Choroid plexus epithelial cell (primary cell): ENCODE data around the gene PRXL2B.

ENCODE experiments used
- DNase-seq: peaks from one replicate; pipeline ENCODE4 v3.0.0-alpha.2; 2010; ENCODE audit warnings: low read depth
- H3K4me3 ChIP-seq: 2 replicates; pipeline ENCODE4 v1.5.1; 2011; ENCODE audit warnings: low read depth, mild to moderate bottlenecking, control low read depth, low read length, moderate library complexity
- CTCF ChIP-seq: conservative IDR thresholded peaks from 2 replicates; pipeline ENCODE4 v1.5.1; 2011; ENCODE audit warnings: low read depth, mild to moderate bottlenecking, control low read depth, inconsistent platforms, low read length, moderate library complexity

Gene PRXL2B

GRCh38 chr1:2591581-2592261 is 5.1 kb downstream of the PRXL2B start:
- no peak for TF ChIP-seq CTCF
- DNase-seq: no peak
- no peak overlapping the region for H3K4me3 ChIP-seq

DNA sequence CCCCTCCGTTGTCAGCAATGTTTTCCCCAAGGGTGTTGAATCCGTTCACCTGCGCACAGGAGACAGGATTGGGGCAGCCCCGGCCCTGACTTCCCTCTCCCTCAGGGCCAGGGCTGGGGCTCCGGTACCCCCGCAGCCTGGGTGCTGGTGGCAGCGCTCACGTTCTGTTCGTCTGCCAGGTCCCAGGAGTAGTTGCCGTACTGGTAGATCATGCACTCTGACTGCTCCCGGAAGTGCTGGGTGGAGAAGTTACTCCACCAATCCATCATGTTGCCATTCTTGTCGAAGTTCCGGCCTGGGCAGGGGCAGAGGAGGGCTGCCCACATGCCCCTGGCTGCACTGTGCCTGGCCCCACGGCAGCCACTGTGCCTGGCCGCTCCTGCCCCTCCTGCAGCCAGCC is 6.1 kb downstream of the PRXL2B start:
- no peak for DNase-seq
- TF ChIP-seq CTCF: no peak
- no peak overlapping the region for H3K4me3 ChIP-seq

- no peak for DNase-seq
- no peak overlapping the region for H3K4me3 ChIP-seq
- no peak for TF ChIP-seq CTCF
Observed at GRCh38 chr1:2593251-2593878, 6.8 kb downstream of the PRXL2B start.

DNA sequence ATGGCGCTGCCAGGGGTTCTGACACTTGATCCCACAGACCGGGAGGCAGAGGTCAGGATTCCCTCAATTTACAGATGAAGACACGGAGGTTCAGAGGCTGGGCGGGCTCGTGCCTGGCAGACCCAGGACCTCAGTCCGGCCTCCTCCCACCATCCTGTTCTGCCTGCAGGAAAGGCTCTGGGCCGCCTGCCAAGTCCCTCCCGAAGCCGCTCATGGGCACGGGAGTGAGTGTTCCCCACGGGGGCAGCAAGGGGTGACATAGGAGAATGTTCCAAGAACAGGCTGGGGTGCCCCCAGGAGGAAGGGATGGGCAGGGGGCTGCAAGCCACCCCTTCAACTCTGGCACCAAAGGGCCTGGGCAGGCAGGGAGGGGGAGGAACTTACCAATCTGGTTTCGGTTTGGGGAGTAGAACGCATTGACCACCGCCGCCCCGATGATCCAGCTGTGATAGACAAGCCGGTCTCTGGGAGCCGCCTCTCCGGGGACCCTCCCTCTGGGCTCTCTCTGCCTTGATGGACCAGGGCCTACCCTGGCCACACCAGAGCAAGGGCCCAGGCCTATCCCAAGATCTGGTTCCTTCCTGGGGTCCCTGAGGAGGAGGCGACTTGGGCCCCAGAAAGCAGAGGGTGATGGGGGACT is 7.5 kb downstream of the PRXL2B start:
- no peak for TF ChIP-seq CTCF
- no peak overlapping the region for H3K4me3 ChIP-seq
- DNase-seq: peak; percentile 18

DNA sequence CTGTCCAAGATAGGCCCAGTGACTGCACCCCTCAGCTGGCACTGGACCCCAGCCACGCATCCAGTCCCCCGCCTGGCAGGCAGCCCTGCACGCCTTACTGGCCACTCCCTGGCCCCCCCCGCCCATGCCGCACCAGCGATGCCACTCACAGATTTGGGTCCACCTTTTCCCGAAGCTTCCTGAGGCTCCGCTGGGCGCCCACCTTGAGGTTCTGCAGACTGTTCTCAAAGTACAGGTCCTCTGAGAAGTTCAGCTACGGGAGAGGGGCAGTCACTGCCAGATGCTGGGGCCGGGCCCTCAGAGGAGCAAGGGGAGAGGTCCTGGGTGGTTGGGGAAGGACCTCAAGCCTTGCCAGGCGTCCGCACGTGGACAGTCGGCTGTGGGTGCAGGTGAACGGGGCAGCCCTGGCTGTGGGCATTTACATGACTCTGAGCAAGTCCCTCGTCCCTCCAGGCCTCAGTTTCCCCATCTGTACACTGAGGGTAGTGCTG is 8.1 kb downstream of the PRXL2B start:
- no peak for DNase-seq
- no peak for TF ChIP-seq CTCF
- no peak overlapping the region for H3K4me3 ChIP-seq

GRCh38 chr1:2595261-2595811 is 8.8 kb downstream of the PRXL2B start:
- no peak for DNase-seq
- TF ChIP-seq CTCF: no peak
- H3K4me3 ChIP-seq: no peak overlapping the region
